ENCODE results near the gene PEMT.

DNA sequence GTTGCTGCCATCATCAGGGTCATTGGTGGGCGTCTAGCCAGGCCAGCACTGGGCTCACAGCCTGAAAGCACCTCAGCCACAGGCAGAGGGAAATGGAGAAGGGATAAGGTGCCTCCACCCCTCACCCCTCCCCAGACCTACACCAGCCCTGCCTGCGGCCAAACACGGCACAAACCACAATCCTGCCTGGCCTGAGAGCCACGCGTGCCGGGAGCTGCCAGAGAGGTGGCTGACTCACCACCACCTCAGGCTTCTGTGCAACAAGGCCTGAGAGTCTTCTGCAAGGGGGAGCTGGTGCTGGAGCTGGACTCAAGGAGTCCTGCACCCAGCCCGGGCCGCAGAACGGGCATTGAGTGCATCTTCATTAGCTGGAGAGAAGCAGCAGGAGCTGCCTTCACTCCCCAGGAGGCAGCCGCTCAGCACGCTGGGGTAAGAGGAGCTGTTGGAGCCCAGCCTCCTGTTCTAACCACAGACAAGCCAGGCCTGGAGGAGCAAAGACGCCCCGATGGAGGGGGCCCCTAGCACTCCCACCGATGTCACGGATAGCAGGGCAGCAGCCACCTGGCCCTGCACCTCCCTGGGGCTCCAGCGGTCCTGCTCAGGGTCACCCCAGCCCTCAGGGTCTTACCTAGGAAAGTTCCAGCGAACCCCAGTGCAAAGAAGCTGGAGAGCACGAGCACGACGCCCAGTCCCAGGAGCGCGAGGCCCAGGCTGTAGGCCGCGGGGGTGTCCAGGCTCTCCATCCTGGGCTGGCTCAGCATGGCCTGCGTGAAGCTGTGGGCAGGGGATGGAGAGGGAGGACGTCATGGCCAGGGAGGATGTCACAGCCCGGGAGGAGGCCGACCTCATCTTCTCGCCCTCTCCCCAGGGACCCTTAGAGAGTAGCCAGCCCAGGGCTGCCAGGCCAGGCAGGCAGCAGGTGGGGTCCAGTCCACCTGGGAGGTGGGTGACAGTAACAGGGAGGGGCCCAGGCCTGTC lies 79.3 kb downstream of the PEMT start:
- TF ChIP-seq, protein P1, sequence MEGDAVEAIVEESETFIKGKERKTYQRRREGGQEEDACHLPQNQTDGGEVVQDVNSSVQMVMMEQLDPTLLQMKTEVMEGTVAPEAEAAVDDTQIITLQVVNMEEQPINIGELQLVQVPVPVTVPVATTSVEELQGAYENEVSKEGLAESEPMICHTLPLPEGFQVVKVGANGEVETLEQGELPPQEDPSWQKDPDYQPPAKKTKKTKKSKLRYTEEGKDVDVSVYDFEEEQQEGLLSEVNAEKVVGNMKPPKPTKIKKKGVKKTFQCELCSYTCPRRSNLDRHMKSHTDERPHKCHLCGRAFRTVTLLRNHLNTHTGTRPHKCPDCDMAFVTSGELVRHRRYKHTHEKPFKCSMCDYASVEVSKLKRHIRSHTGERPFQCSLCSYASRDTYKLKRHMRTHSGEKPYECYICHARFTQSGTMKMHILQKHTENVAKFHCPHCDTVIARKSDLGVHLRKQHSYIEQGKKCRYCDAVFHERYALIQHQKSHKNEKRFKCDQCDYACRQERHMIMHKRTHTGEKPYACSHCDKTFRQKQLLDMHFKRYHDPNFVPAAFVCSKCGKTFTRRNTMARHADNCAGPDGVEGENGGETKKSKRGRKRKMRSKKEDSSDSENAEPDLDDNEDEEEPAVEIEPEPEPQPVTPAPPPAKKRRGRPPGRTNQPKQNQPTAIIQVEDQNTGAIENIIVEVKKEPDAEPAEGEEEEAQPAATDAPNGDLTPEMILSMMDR (IDR thresholded peaks at IDR 0.05) = no peak
- TF ChIP-seq ZFX (IDR thresholded peaks at IDR 0.05; ENCODE audit: borderline replicate concordance) = no peak
